MM.1S (cell line): Measurements from ENCODE around the gene PSRC1.

Source experiments
- CTCF ChIP-seq: fragments of 300-600 bp; sonication (generic); IDR thresholded peaks from 2 replicates; pipeline ENCODE4 v1.5.1; 2016; ENCODE audit warnings: antibody characterized with exemption, low read length, mixed read lengths
- EZH2 ChIP-seq: fragments of 300-600 bp; sonication (generic); optimal IDR thresholded peaks from 2 replicates; pipeline ENCODE3; 2017; ENCODE audit warnings: low read depth, mild to moderate bottlenecking, antibody characterized with exemption, low read length, mixed read lengths
- EZH2phosphoT487 ChIP-seq: fragments of 300-600 bp; sonication (generic); IDR thresholded peaks from 2 replicates; pipeline ENCODE4 v1.6.1; 2018; ENCODE audit warnings: antibody characterized with exemption, low read length

GRCh38 chr1:109300650-109301151 lies 17.8 kb upstream of the PSRC1 start:
- TF ChIP-seq CTCF (no peak), EZH2 (no peak), EZH2phosphoT487 (no peak)
